H1 (cell line): ENCODE results near the gene NOTUM. TPM values are rescaled to one million over a fixed set of nuclear protein-coding genes. Genes with fewer than 3 reads are reported as not detected.

ENCODE experiments used
- BRCA1 ChIP-seq: IDR thresholded peaks from 2 replicates; pipeline ENCODE4 v1.6.1; 2012; ENCODE audit warnings: low read depth, low read length, improper control_type of control experiment
- CHD7 ChIP-seq: fragments of 300-600 bp; sonication (generic); IDR thresholded peaks from 2 replicates; pipeline ENCODE4 v1.7.1; 2012; ENCODE audit warnings: low read length, moderate library complexity, mild to moderate bottlenecking, inconsistent platforms; ENCODE audit not compliant: insufficient replicate concordance
- CTCF ChIP-seq, 3 experiments: IDR thresholded peaks; 1 replicate in 2 of 3; 2 replicates in 1 of 3; pipeline versions ENCODE4 v1.5.1 to v1.6.1; 2011; ENCODE audit warnings: low read length in 3 of 3, mild to moderate bottlenecking in 3 of 3, inconsistent platforms in 2 of 3, low read depth in 1 of 3, moderate library complexity in 1 of 3; ENCODE audit not compliant: insufficient read depth in 1 of 3; ENCODE audit errors: control extremely low read depth in 1 of 3
- JUN ChIP-seq: IDR thresholded peaks from 2 replicates; pipeline ENCODE4 v1.6.1; 2011; ENCODE audit warnings: low read depth, mild to moderate bottlenecking, improper control_type of control experiment, low read length
- POU5F1 ChIP-seq: IDR thresholded peaks from 2 replicates; pipeline ENCODE4 v1.6.1; 2011; ENCODE audit warnings: low read depth, mild to moderate bottlenecking, low read length, moderate library complexity
- TAF7 ChIP-seq: optimal IDR thresholded peaks from 2 replicates; pipeline ENCODE3; 2011; ENCODE audit warnings: low read depth, mild to moderate bottlenecking, inconsistent platforms, low read length, moderate library complexity, borderline replicate concordance
- polyA plus RNA-seq, 7 experiments: library from polyadenylated mRNA; depleted of rRNA in 3 of 7; stranded (reverse) in 5 of 7; unstranded in 2 of 7; fragments of >200 nt in 5 of 7; fragments of 200-250 nt in 2 of 7; gene quantifications; 1 replicate in 5 of 7; 2 replicates in 1 of 7; 4 replicates in 1 of 7; pipeline versions ENCODE4 v1.2.1 to v1.2.3, GENCODE V29; 2011 to 2013; ENCODE audit warnings: missing spikeins in 2 of 7, mixed read lengths in 2 of 7
- total RNA-seq: library from RNA; stranded (reverse); fragmentation: NEBNext Ultra II Directional; extraction: Animal tissue kit (Norgen Biotek cat#: 25700); gene quantifications from 2 replicates; pipeline ENCODE4 v1.2.1, GENCODE V29; 2021

NOTUM gene
- total and polyA plus RNA-seq, 2 of the 8 experiments (the other 6 are each of a cell fraction or from before 2014, with no cell fraction given), result 0.45 to 0.76 TPM

GRCh38 chr17:81956607-81957589 lies 4.1 kb downstream of the NOTUM start (continued):
- no peak for TF ChIP-seq CHD7
- no peak for TF ChIP-seq CTCF (IDR thresholded peaks at IDR 0.05; ENCODE audit: control extremely low read depth in 1 of 3, insufficient read depth in 1 of 3, low read depth in 1 of 3, low read length in 3 of 3)
- TF ChIP-seq TAF7, result no peak
- TF ChIP-seq BRCA1, result no peak
- no peak for TF ChIP-seq POU5F1
- no peak for TF ChIP-seq JUN
